NCI-H146 treated with DMSO at 0.1 percent for 48 hours (cell line): ENCODE results near the gene APOA1.
"Not testable (repeated sequence)": the region's sequence is repeated elsewhere in the genome, so short reads cannot be mapped to it uniquely, and the experiment has no call there.

Experiments used
- DNase-seq: peaks from one replicate; lab custom pipeline; 2025; ENCODE audit not compliant: unreplicated experiment; lab: John Stamatoyannopoulos, UW

APOA1 gene

DNA sequence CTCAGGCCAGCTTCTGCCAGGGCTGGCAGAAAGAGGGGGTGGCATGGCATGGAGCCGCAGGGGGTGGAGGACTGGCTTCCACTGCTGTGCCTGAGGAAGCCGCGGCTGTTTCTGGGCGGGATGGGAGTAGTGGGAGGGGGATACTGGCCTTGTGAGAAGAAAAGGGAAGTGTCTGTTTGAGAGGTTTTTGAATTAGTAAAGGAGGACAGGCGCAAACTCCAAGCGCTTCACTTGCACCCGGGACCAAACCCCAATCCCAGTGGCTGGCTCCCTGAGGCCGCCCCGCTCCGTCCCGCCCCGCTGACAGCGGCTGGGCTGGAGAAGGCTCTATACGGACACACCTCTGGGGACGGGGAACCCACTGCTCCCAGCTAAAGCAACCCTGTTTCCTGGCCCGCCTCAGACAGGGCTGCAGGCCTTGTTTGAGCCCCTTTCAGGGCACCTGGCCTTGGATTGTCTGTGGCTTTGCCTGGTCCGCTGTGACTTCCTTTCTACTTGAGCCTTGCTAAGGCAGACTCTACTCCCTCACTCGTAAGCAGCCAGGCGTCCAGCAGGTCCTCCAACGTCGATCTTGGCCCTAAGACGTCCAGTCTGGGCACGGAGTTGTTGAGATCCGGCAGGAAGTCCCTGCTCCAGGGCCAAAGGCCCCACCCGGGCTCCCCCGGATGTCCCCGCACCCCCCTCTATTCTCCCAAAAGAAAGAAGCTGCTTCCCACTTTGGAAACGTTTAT, 2.2 kb downstream of the APOA1 start:
- DNase-seq = no peak

DNA sequence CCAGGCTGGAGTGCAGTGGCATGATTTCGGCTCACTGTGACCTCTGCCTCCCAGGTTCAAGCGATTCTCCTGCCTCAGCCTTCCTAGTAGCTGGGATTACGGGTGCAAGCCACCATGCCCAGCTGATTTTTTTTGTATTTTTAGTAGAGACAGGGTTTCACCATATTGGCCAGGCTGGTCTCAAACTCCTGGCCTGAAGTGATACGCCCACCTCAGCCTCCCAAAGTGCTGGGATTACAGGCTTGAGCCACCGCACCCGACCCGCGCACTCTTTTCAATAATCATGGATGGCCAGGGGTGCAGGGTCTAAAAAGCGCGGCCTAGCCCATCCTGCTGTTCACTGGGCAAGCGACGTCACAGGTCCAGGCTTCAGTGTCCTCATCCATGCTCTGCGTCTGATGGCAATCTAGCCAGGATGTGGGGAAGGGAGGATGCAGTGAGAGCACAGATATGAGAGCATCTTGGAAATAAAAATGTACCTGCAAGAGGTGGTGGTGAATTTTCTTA, 2.8 kb downstream of the APOA1 start:
- DNase-seq = not testable (repeated sequence)

GRCh38 chr11:116833816-116834534, 3.4 kb downstream of the APOA1 start:
- no peak for DNase-seq

DNA sequence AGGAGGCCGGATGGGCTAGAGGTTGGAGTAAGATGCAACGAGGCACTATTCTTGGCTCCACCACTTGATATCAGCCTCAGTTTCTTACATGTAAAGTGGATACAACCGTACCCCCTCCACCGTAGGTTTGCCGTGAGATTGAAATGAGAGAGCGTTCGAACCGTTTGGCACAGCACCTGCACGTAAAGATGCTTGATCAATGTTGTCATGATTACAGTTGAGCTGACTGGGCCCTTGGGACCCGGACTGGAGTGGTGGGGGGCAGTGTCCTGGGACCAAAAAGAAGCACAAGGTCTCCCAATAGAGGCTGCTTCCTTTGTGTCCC, 4.0 kb downstream of the APOA1 start:
- no peak for DNase-seq

- peak; percentile 80 for DNase-seq
Observed at GRCh38 chr11:116832350-116833290, 4.8 kb downstream of the APOA1 start.

GRCh38 chr11:116831790-116832349, 5.6 kb downstream of the APOA1 start:
- DNase-seq = no peak

DNA sequence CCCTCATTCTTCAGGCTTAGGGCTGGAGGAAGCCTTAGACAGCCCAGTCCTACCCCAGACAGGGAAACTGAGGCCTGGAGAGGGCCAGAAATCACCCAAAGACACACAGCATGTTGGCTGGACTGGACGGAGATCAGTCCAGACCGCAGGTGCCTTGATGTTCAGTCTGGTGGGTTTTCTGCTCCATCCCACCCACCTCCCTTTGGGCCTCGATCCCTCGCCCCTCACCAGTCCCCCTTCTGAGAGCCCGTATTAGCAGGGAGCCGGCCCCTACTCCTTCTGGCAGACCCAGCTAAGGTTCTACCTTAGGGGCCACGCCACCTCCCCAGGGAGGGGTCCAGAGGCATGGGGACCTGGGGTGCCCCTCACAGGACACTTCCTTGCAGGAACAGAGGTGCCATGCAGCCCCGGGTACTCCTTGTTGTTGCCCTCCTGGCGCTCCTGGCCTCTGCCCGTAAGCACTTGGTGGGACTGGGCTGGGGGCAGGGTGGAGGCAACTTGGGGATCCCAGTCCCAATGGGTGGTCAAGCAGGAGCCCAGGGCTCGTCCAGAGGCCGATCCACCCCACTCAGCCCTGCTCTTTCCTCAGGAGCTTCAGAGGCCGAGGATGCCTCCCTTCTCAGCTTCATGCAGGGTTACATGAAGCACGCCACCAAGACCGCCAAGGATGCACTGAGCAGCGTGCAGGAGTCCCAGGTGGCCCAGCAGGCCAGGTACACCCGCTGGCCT, 7.1 kb downstream of the APOA1 start:
- no peak for DNase-seq

- DNase-seq = no peak
Observed at GRCh38 chr11:116829525-116830183, 7.8 kb downstream of the APOA1 start, which contains the start of gene APOC3. Gene APOC3, plus strand, starts transcription at chr11:116829907. Its CDS starts 676 bp downstream, at chr11:116830583.

GRCh38 chr11:116828632-116829524, 8.5 kb downstream of the APOA1 start:
- DNase-seq = no peak

GRCh38 chr11:116827461-116827860, 10.0 kb downstream of the APOA1 start:
- no peak for DNase-seq

GRCh38 chr11:116826751-116827431, 10.5 kb downstream of the APOA1 start:
- DNase-seq = no peak

DNA sequence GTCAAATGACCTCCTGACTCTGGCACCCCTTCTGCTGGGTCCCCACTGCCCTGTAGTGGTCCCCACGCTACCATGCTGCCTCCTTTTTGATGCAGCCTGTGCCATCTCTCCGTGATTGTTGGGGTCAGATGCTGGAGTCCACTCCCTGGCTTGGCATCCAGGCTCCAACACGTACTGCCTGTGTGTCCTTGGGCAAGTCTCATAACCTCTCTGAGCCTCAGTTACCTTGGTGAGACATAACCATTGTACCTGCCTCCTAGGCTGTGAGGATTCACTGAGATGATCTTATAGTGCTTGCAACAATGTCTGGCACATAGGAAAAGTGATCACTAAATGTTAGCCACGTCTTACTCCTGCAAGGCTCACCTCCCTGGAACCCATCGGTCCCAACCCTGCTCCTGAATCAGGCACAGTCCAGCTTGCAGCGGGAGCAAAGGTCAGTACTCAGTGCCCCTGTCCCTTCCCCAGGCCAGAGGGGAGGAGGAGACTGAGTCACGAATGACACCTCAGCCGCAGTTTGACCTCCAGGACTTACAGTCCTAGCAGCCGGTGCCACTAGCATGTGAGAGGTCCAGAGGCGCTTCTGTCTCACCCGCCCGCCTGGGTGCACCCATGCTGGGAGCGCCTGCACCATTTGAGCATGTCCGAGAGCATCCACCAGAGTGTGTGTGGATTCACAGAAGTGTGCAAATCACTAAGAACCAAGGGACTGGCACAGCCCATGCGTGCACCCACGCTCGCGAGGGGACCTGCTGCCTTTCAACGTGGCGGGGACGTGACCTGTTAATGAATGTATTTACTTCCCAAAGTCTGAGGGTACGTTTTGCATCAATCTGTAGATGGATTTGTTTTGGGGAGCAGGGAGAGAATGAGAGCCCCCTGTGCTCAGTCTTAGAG, 11.3 kb downstream of the APOA1 start:
- DNase-seq = no peak

- no peak for DNase-seq
Observed at GRCh38 chr11:116825434-116825833, 12.0 kb downstream of the APOA1 start.

DNA sequence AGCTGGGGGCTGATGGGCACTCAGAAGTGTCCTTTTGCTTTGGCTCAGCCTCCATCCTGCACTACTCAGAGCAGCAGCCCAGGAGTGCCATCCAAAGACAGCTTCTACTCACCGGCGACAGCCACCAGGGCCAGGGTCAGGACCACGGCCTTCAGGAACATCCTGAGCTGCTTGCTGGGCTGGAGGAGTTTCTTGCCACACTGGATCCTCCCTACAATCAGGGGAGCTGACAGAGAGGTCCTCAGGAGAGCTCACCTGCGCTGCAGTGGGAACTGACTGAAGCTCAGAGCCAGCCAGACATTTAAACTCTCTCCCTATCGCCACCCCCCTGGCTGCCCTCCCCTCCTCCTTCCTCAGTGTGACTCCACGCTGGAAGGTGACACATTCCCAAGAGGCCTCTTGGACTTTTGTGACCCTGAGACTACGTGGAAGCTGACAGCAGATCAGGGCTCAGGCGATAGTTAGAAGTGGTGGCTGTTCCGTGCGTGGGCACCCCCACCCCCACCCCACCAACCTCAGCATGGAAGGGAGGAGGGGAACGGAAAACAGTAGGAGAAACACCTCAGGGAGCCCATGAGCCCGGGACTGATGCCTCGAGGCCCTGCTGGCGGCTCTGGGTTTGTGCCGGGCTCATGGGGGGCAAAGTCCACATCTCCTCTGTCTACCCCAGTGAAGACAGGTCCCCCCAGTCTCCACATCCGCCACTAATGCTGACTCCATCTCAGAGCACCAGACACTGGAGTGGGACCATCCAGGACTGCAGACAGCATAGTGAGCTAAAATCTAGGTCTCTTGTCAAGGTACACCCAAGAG, 14.2 kb downstream of the APOA1 start, which contains the start of gene APOA4:
APOA4 (minus strand) TSS at position 274 of the 813 bp plus-strand sequence; CDS start at position 161, 113 bp downstream.
- DNase-seq = no peak

DNA sequence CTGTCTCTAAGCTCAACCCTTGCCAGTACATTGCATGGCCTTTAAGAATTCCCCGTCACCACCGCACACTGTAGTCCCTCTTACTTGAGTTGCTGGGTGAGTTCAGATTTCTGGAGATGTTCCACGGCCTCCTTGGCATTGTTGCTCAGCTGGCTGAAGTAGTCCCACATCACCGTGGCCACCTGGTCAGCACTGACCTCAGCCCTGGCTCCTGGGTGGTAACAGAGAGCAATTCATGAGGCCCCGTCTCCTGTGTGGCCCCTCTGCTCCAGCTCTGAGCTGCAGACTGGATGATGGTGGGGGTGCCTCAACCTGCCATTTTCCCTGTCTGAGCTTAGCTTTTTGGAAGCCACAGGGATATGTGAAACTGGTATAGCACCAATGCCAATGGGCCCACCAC, 14.8 kb downstream of the APOA1 start:
- DNase-seq = no peak
